DMS79 (cell line): Measurements from ENCODE around the gene RBM28.

ENCODE experiments used
- DNase-seq: peaks from one replicate; lab custom pipeline; 2025; lab: John Stamatoyannopoulos, UW

RBM28 gene

GRCh38 chr7:128374041-128374440, 30.3 kb upstream of the RBM28 start:
- DNase-seq = no peak

GRCh38 chr7:128373606-128374005, 29.9 kb upstream of the RBM28 start:
- no peak for DNase-seq

GRCh38 chr7:128370491-128370890, 26.8 kb upstream of the RBM28 start:
- no peak for DNase-seq

- DNase-seq = no peak
These were observed 23.3 kb upstream of the RBM28 start for GRCh38 chr7:128366986-128367385.

- DNase-seq = no peak
These were observed 22.6 kb upstream of the RBM28 start for GRCh38 chr7:128366300-128366699.

- DNase-seq = no peak
These were observed 21.7 kb upstream of the RBM28 start for GRCh38 chr7:128365432-128365831.

GRCh38 chr7:128364166-128364870, 20.6 kb upstream of the RBM28 start:
- DNase-seq = no peak

- DNase-seq = no peak
These were observed 19.6 kb upstream of the RBM28 start for GRCh38 chr7:128363261-128363721.

- DNase-seq = no peak
These were observed 19.0 kb upstream of the RBM28 start for GRCh38 chr7:128362670-128363069.

GRCh38 chr7:128361411-128362379, 18.0 kb upstream of the RBM28 start, which contains the start of gene PRRT4:
Gene PRRT4 (minus strand): TSS chr7:128361690.
- no peak for DNase-seq

GRCh38 chr7:128360359-128360678, 16.6 kb upstream of the RBM28 start:
- no peak for DNase-seq

GRCh38 chr7:128359939-128360338, 16.2 kb upstream of the RBM28 start:
- DNase-seq = no peak

GRCh38 chr7:128359336-128359735, 15.6 kb upstream of the RBM28 start:
- no peak for DNase-seq

- no peak for DNase-seq
These were observed 14.5 kb upstream of the RBM28 start for GRCh38 chr7:128358233-128358632.

- no peak for DNase-seq
These were observed 13.5 kb upstream of the RBM28 start for GRCh38 chr7:128357217-128357613.

- DNase-seq = no peak
These were observed 13.0 kb upstream of the RBM28 start for GRCh38 chr7:128356546-128357216.

GRCh38 chr7:128353610-128354009, 9.9 kb upstream of the RBM28 start:
- DNase-seq = no peak

GRCh38 chr7:128353189-128353588, 9.5 kb upstream of the RBM28 start:
- no peak for DNase-seq

GRCh38 chr7:128352636-128353035, 8.9 kb upstream of the RBM28 start:
- DNase-seq = no peak

GRCh38 chr7:128352153-128352537, 8.4 kb upstream of the RBM28 start:
- no peak for DNase-seq

- no peak for DNase-seq
These were observed 7.8 kb upstream of the RBM28 start for GRCh38 chr7:128351296-128352152.
